Measurements from ENCODE around the gene ZNF438.

The ZNF438 gene

DNA sequence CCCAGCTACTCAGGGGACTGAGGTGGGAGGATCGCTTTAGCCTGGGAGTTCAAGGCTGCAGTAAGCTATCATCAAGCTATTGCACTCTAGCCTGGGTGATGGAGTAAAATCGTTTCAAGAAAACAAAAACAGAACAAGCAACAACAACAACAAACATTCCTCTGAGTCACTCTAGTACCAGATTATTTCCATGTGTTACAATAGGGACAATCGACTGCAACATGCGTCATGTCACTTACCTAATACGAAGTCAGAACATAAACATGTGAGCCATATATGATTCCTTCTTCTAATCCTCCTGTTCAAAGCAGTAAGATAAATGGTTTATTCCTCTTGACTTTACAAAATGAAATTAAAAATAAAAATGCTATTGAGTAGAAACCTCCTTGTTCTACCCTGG is 57.3 kb downstream of the ZNF438 start:
- TF ChIP-seq FOXP2 (optimal IDR thresholded peaks at IDR 0.05; ENCODE audit: borderline replicate concordance, extremely low read depth, extremely low read length, insufficient read depth) (no peak), TAF1 (IDR thresholded peaks at IDR 0.05; ENCODE audit: borderline replicate concordance, insufficient read depth, low read length) (no peak), POLR2AphosphoS5 (IDR thresholded peaks at IDR 0.05; ENCODE audit: low read depth, low read length) (no peak), SIN3A (IDR thresholded peaks at IDR 0.05; ENCODE audit: borderline replicate concordance, insufficient read depth, low read length) (no peak)
- TF ChIP-seq, protein P1, sequence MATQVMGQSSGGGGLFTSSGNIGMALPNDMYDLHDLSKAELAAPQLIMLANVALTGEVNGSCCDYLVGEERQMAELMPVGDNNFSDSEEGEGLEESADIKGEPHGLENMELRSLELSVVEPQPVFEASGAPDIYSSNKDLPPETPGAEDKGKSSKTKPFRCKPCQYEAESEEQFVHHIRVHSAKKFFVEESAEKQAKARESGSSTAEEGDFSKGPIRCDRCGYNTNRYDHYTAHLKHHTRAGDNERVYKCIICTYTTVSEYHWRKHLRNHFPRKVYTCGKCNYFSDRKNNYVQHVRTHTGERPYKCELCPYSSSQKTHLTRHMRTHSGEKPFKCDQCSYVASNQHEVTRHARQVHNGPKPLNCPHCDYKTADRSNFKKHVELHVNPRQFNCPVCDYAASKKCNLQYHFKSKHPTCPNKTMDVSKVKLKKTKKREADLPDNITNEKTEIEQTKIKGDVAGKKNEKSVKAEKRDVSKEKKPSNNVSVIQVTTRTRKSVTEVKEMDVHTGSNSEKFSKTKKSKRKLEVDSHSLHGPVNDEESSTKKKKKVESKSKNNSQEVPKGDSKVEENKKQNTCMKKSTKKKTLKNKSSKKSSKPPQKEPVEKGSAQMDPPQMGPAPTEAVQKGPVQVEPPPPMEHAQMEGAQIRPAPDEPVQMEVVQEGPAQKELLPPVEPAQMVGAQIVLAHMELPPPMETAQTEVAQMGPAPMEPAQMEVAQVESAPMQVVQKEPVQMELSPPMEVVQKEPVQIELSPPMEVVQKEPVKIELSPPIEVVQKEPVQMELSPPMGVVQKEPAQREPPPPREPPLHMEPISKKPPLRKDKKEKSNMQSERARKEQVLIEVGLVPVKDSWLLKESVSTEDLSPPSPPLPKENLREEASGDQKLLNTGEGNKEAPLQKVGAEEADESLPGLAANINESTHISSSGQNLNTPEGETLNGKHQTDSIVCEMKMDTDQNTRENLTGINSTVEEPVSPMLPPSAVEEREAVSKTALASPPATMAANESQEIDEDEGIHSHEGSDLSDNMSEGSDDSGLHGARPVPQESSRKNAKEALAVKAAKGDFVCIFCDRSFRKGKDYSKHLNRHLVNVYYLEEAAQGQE (IDR thresholded peaks at IDR 0.05; ENCODE audit: insufficient read depth in 1 of 2, low read depth in 2 of 2, low read length in 2 of 2) = no peak

DNA sequence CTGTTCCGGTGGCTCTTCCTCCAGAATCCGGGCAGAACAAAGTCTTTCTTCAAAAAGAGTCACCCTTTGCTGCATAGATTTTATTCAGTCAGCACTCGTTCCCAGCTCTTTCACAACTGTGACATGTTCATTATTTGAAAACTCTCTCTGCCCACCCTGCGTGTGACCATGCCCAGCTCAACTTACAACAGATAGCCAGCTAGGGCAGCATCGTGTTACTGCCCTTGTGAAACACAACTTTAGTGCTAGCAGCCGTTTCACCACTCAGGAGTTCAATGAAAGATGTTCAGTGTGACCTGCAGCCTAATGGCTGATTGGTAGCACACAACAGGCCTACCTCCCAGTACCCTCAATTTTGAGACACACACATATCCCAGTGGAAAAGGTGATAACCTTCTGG is 57.9 kb downstream of the ZNF438 start:
- TF ChIP-seq TAF1 (IDR thresholded peaks at IDR 0.05; ENCODE audit: borderline replicate concordance, insufficient read depth, low read length) (no peak), POLR2AphosphoS5 (IDR thresholded peaks at IDR 0.05; ENCODE audit: low read depth, low read length) (no peak), SIN3A (IDR thresholded peaks at IDR 0.05; ENCODE audit: borderline replicate concordance, insufficient read depth, low read length) (no peak)

DNA sequence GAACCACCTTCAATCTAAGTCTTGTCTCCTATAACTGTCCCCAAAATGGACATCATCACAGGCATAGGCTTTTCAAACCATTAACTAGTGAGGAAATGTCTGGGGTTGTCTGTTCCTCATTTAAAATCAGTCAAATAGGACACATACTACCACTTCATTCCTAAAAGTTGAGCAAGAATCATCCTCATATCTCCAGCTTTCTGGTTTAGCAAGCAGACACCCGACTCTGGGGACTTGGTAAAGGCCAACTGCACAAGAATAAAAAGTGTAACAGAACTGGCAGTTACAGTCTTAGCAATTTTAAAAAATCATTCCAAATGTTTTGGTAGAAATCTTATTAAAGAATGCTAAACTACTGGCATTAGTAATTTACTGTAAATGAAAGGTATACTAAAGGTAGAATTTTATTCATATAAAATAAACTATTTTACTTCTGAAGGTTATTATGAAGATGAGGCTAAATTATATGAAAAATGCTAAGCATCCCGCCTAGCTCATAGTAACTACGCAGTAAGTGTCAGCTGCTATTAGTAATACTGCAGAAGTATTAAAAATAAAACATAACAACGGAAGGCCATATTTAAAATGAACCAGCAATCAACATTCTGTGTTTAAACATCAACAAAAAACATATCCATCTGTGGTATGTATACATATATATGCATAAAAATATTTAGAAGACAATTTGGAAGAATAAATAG is 60.8 kb downstream of the ZNF438 start:
- TF ChIP-seq TAF1 (IDR thresholded peaks at IDR 0.05; ENCODE audit: borderline replicate concordance, insufficient read depth, low read length) (no peak), POLR2AphosphoS5 (IDR thresholded peaks at IDR 0.05; ENCODE audit: low read depth, low read length) (no peak), SIN3A (IDR thresholded peaks at IDR 0.05; ENCODE audit: borderline replicate concordance, insufficient read depth, low read length) (no peak), FOXP2 (optimal IDR thresholded peaks at IDR 0.05; ENCODE audit: borderline replicate concordance, extremely low read depth, extremely low read length, insufficient read depth) (no peak)
- TF ChIP-seq, protein P1 (IDR thresholded peaks at IDR 0.05; ENCODE audit: insufficient read depth in 1 of 2, low read depth in 2 of 2, low read length in 2 of 2) = no peak

DNA sequence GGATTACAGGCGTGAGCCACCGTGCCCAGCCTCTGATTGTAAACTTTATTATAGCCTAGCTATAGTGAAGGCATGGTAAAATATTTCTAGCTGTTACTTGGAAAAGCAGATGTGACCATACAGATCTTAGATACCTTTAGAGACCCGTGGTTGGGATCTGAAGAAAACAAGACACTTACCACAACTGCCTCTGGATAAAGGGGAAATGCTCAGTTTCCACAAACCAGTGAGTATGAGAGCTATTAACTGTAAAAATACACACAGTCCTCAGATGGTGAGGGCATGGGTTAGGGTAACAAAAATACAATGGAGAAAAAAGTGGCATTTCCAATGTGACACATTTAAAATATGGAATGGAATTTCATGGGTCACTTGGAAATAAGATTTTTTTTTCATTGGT is 63.0 kb downstream of the ZNF438 start:
- no peak for TF ChIP-seq TAF1 (IDR thresholded peaks at IDR 0.05; ENCODE audit: borderline replicate concordance, insufficient read depth, low read length)
- no peak for TF ChIP-seq SIN3A (IDR thresholded peaks at IDR 0.05; ENCODE audit: borderline replicate concordance, insufficient read depth, low read length)
- no peak for TF ChIP-seq FOXP2 (optimal IDR thresholded peaks at IDR 0.05; ENCODE audit: borderline replicate concordance, extremely low read depth, extremely low read length, insufficient read depth)
- TF ChIP-seq POLR2AphosphoS5 (IDR thresholded peaks at IDR 0.05; ENCODE audit: low read depth, low read length) = no peak
- TF ChIP-seq, protein P1 (IDR thresholded peaks at IDR 0.05; ENCODE audit: insufficient read depth in 1 of 2, low read depth in 2 of 2, low read length in 2 of 2) = no peak

DNA sequence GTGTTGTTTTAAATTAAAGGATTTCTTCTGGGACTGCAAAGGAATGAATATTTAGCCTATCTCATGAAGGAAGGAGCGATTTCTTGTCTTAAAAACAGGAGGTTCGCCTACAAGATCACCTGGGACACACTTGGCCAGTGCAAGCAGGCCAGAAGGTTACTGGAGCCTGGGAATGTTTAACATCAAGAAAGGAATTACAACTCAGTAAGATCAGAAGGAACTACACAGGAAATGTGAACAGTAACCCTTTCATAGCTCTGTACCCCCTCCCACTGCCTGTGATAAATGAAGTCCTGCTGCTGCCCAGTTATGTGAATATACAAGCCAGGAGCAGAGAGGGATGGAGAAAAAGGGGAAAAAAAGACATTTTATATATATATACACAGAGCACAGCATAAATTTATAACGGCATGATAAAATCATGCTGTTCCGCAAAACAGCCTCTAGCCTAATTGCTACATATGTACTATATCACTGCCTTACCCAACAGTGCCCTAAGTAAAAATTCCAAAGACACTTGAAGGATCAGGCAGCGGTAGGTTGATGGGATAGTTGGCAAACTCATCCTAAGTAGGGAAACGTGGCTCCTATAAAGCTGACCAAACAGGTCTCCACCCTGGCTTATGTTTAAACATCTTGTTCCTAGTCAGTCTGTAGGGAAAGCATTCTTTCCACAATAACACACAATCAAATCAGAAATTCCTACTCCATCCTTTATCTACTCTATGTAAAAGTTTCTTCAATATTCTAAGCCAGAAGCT is 63.8 kb downstream of the ZNF438 start:
- TF ChIP-seq, protein P1 (IDR thresholded peaks at IDR 0.05; ENCODE audit: insufficient read depth in 1 of 2, low read depth in 2 of 2, low read length in 2 of 2) = no peak
- TF ChIP-seq POLR2AphosphoS5 (IDR thresholded peaks at IDR 0.05; ENCODE audit: low read depth, low read length) (no peak), FOXP2 (optimal IDR thresholded peaks at IDR 0.05; ENCODE audit: borderline replicate concordance, extremely low read depth, extremely low read length, insufficient read depth) (no peak), TAF1 (IDR thresholded peaks at IDR 0.05; ENCODE audit: borderline replicate concordance, insufficient read depth, low read length) (no peak), SIN3A (IDR thresholded peaks at IDR 0.05; ENCODE audit: borderline replicate concordance, insufficient read depth, low read length) (no peak)
